VCaP (cell line): ENCODE measurements around the gene HSD17B2.

Experiments
- H3K27ac ChIP-seq: fragments of 450-650 bp; 2 replicates; pipeline ENCODE4 v1.5.1; 2017
- CTCF ChIP-seq: fragments of 450-650 bp; conservative IDR thresholded peaks from 2 replicates; pipeline ENCODE4 v1.5.1; 2017; ENCODE audit warnings: mild to moderate bottlenecking, moderate library complexity

The HSD17B2 gene

GRCh38 chr16:82111944-82112343 lies 76.9 kb downstream of the HSD17B2 start:
- H3K27ac ChIP-seq: no peak overlapping the region

GRCh38 chr16:82113741-82114140 lies 78.7 kb downstream of the HSD17B2 start:
- TF ChIP-seq CTCF: no peak
- no peak overlapping the region for H3K27ac ChIP-seq

More at GRCh38 chr16:82111944-82112343, 76.9 kb downstream of the HSD17B2 start:
- TF ChIP-seq CTCF: no peak

- no peak for TF ChIP-seq CTCF
- no peak overlapping the region for H3K27ac ChIP-seq
These were observed 81.5 kb downstream of the HSD17B2 start for GRCh38 chr16:82116535-82116934.

GRCh38 chr16:82118749-82119148 lies 83.7 kb downstream of the HSD17B2 start:
- no peak for TF ChIP-seq CTCF
- no peak overlapping the region for H3K27ac ChIP-seq

GRCh38 chr16:82119405-82119804 lies 84.4 kb downstream of the HSD17B2 start:
- TF ChIP-seq CTCF: no peak
- no peak overlapping the region for H3K27ac ChIP-seq

GRCh38 chr16:82124651-82125050 lies 89.6 kb downstream of the HSD17B2 start:
- TF ChIP-seq CTCF: no peak
- H3K27ac ChIP-seq: no peak overlapping the region

GRCh38 chr16:82129881-82130280 lies 94.8 kb downstream of the HSD17B2 start:
- TF ChIP-seq CTCF: no peak
- H3K27ac ChIP-seq: no peak overlapping the region

- no peak for TF ChIP-seq CTCF
- H3K27ac ChIP-seq: no peak overlapping the region
These were observed 98.7 kb downstream of the HSD17B2 start for GRCh38 chr16:82133798-82134197.
